HG02938 (cell line): ENCODE results near the gene POLR1D.

Source experiments
- ATAC-seq: cut with Tn5 transposase; IDR thresholded peaks from one replicate; pipeline ENCODE4 v1.9.1; 2021; ENCODE audit warnings: mild to moderate bottlenecking, moderate library complexity; ENCODE audit not compliant: unreplicated experiment

The POLR1D gene

DNA sequence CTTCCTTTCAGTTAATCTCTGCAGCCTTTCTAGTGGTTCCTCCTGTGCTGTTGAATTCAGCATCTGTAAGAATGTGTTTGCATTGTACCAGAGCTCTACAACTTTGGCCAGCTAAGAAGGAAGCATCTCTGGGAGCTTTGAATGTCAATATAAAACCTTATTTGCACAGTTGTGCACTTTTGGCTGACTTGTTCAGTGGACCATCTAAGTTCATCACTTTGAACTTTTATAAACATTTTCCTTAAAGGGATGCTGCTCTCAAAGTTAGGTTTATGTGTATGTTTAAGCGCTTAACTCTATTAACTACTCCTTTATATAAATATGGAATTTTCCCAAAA is 15.6 kb downstream of the POLR1D start:
- ATAC-seq, result no peak

DNA sequence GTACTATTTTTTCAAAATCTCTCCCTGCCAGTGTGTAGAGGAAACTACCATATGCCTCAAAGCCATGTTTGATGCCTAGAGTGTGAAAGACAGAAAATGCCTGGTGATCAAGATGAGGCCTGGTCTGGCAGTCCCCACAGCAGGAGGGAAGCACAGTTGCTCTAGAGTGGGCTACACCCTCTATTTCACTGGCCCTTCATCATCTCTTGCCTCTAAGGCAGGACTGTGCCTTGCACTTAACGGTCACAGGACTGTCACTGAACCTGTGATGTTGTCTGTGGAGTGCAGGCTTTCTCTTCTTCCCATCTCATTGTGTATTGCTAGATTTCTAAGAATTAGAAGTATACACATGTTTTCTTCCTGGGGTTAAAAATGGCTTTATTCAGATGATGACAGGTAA is 16.3 kb downstream of the POLR1D start:
- ATAC-seq, result no peak

DNA sequence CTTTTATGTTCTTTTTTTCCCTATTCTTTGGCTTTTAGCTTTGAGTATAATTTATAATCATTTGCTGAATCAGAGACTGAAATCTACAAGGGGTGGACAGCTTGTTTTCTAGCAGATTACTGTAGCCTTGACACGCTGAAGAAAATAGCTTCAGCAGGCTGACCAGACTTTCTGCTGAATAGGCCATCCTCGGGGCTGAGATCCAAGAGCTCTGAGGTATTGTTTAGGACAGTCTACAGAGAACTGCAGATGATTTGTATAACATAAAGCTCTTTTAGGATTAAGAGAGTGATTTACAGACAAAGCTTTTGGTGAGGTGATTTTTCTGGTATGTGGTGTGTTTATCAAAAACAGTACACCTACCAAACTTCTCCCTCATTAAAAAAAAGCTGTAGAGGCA is 16.8 kb downstream of the POLR1D start:
- ATAC-seq, result no peak

DNA sequence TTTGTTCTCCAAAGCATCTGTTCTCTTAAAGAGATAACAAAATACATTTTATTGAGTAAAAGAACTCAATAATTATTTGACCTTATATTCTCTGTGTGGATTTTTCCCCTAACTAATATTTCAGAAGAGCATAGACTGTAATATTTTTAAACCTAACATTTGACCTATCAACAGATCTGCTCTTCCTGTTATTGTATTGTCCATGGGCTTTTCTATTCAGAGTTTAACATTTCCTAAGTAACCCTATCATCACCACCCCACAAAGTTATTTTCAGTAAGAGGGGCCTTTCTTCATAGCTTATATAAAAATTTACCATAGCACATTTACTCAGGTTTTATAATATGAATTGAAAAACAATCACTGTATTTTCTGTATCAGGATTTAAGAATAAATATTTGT is 17.5 kb downstream of the POLR1D start:
- no peak for ATAC-seq

DNA sequence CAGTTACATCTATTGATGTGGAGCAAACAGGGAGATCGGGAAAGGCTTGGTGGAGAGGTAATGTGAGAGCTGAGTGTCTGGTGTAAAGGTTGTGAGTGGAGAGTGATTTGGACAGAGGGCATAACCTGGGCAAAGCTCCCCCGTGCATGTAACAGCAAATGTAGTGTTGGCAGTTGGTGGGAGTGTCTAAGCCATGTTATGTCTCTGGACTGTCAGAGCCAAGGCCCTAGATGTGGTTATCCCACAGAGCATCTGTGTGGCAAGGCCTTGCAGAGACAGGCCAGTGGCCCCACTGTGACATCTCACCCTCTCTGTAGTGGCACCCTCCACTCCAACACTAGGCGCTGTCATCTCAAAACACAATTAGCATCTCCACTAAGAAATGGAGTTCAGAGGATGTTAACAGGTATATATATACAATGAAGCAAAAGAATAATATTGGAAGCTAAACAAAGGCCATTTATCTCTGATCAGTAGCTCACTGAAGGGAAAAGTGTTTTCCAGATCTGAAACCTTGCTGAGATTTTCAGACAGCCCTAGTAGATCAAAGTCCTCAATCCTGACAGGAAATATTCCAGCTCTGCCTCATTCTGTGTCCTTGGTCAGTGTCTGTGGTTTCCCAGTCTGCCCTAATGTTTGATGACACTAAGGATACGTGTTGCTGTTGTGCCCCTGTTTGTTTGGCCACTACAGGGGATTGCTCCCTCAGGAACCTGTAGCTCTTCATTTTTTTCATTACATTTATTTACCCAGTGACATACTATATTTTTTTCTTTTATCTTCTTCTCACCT is 20.2 kb downstream of the POLR1D start:
- no peak for ATAC-seq

DNA sequence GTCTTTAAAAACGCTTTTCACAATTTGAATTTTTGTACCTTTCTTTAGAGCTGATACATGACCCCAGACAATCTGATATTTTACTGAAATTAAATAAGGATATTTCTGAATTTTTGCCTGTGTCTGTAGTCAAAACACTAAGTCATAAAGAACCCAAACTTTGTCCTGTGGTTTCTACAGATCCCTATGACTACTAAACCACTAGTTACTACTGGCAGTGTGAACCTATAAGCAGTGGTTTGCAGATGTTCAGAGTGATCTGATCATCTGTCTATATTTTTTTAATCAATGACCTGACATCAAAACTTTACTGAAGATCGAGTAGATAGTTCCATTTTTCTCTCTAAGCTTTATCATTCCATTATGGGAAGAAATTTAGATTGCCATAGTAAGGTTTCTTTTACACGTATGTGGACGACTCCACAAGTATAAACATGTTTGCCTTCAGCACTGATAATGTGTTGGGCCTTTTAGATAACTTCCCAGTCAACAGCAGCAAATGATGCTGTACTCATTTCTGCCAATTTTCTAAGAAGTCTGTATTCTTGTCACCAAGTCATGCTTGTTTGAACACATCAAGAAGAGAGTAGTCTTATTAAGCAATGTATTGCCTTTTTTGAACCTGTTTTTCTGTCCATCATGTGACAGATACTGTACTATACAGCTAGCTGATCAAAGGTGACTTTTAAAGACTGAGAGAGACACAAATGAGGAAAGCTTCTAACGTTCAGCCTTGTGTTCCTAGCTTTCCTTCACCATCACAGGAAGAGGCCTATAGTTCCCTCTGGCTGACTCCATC is 21.8 kb downstream of the POLR1D start:
- ATAC-seq, result no peak

DNA sequence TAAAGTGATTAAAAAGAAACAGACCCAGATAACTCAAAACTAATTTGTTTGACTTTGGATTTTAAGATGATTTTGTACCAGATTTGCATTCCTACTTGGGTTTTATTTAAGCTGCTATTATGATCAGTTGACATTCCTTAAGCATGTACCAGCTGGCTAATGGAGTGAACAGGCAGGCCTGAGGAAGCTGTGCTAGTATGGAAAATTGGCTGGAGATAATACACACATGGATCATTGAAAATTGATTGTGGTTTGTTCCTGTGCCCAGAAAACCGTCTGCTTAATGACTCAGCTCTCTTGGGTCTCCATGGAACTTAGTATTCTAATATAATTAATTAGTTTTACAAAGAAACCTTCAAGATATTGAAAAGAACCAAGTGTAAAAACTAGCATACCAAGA is 22.6 kb downstream of the POLR1D start:
- ATAC-seq, result no peak

DNA sequence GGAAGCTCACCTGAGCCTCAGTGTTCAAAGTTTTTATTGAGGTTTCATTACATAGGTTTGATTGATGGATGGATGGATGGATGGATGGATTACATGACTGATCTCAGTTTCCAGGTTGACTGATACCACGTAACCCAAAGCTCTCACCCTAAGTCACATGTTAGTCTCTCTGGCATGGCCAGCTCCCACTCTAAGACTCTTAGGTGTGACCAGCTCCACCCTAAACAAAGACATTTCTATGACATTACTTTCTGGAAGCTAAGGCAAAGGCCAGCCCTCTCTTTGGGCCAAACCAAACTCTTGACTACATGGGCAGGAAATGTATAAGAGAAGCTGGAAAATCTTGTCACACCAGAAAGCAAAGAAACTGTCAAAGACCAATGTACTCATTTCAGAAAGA is 28.6 kb downstream of the POLR1D start:
- no peak for ATAC-seq

DNA sequence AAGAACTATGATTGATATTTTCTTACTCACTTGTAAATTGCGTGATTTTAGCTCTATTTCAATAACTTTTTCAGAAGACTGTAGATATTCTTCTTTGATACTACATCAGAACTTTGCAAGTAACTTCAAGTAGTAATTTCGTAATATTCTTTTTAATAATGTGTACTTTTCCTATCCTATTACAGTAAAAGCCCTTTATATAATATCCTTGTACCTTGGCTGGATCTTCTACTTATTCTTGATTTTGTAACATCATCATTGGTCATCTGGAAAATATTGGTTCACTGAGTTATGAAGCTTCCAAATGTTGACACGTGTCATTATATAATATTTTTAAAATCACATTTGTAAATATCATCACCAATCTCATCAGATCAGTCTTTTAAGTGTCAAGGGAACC is 32.4 kb downstream of the POLR1D start:
- ATAC-seq, result no peak

DNA sequence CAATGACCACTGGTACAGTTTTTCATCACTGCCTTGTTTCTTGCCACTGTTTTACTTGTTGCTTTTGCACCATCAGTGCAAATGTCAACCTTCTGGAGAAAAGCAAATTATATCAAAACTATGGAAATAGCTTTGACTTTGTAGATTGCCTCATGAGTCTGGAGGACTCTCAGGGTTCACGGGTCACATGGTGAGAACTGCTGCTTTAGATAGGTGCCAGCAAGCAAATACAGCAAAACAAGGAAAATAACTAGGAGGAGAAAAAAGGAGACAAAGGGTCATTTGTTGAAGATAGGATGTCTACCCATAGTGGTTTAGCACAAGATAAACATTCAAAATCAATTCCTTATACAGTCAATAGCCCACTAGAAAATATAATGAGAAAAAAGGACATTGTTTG is 33.1 kb downstream of the POLR1D start:
- ATAC-seq, result no peak

DNA sequence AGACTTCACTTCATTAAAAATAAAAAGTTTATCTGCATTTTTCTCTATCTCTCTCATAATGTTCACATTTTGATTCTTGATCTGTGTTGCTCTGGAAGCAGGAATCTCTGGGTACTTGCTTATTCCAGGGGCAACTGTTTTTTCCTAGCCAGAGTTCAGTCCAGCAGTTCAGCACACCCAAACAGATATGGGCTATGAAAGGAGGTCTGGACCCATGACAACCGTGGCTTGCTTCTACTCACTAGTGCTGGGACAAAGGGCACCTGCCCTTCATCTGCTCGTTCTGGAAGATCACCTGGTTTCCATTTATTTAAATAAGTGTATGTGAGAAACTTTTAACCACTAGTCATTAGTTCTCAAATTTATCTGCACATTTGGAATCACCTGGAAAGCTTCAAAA is 36.0 kb downstream of the POLR1D start:
- no peak for ATAC-seq

DNA sequence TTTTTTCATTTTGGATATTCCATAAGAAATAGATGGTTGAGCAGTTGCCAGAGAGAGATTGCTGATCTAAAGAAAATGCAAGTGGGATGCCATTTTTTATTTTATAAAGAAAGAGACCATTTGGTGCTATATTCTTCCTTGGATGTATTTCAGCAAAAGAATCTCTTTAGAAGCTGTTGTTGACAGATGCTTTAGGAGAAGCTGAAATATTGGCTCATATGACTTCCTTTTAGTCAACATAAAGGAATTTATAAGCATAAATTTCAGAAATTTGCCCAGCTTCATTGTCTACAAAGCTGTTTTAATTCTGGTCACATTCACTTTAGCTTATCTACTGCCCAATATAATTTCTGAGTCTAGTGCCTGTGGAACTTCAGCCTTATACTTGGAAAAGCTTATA is 36.9 kb downstream of the POLR1D start:
- ATAC-seq, result no peak

DNA sequence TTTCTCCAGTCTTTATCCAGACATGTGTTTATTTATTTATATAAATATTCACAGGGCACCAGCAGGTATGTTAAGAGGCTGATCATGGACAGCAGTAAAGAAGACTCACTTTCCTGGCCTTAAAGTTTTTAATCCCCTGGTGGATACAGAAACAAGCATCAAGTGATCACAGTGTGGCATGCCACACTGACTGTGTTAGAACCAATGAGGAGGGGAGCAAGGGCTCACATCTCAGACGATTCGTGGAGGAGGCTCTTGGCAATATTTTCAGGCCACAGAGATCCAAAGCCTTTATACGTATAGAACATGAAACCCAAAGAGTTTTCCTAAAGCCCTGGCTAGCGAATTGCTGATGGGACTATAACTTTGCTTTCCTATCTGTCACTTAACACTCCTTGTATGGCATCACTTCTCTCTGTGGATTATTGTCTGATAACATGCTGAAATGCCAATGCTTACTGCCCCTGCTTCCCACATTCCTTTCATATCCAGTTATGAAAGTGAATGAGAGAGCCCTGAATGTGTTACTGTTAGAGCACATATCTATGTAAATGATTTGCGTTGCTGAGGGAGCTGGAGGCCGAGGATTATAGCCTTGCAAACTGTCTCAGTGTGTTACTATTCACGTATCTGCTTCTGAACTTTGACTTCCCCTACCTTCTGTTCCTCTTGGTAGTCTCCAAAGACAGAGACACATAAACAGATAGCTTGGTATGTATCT is 37.6 kb downstream of the POLR1D start:
- no peak for ATAC-seq

DNA sequence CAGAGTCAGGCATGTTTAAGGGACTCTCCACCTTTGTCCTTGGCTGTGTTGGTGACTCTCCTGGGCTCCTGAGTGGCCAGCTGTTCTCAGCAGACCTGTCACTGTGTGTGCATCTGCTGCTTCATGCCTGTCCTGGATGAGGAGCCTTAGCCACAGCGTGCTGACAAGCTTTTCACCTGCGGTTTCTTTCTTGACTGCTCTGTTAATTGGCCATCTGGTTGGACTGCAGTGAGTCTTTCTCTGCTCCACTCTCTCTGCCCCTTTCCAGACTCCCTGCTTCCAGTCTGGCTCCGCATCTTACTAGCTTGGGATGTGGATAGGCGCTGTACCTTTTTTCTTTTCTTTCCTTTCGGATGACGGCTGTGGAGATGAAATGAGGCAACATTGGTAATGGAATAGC is 38.8 kb downstream of the POLR1D start:
- ATAC-seq, result no peak

DNA sequence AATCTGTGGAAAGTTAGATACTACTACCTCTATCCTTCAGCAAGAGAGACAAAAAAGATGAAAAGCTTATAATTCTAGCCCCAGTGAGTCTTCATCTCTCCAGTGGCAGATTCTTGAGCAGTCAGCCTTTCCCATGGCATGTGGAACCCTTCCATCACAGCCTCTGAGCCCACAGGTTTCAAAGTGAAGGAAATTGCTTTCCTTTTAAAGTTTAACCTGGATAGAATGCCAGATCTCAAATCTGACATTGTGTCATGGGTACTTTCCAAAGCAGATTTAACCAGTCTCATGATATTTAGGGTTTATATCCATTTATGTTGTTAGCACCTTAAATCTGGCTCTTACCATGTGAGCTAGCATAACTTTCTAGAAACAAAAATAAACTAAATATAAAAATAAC is 39.3 kb downstream of the POLR1D start:
- ATAC-seq, result no peak

DNA sequence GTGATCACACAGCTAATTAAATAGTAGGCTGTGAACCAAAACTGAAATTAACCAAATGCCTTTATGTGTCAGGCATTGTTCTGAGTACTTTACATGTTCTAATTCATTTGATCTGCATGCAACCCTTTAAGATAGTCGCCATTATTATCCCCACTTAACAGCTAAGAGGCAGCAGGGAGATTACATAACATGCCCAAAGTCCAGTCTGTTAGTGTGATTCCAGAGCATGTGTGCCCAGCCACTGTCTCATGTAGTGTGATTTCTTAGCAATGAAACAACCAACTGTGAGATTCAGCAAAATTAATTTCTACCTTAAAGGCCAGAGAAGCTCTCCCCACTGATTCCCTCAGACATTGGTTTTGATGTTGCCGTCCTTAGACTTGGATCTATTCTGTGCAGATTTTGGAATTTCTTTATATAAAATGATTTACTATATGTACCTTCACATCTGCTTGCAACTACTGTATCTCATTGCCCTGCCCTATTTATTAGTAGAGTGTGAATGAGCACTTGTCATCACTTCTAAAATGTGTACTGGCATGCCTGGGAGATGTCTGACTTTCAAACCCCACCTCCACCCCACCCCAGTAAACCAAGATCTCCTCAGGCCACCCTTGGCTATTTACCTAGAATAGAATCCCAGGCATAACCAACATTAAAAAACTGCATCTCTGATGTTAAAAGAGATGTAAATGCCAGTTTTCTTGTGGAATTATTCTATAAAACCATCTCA is 41.2 kb downstream of the POLR1D start:
- ATAC-seq, result no peak

DNA sequence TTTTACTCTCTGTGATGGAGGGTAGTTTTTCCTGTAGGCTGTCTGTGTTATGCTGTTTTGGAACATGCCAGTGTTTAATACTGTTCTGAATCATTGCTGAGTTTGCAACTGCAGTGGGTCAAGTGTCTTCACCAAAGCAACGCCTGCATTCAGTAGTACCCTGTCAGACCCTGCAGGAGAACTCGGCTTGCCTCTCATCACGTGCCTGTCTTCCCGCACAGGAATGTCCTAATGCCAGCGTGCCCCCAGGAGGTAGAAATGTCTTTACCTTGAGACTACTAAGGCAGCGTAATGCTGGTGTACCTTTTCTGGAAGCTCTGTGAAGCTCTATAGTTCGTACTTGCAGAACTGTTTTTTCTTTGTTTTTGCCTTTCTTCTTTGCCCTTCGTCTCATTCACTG is 42.3 kb downstream of the POLR1D start:
- ATAC-seq, result no peak

DNA sequence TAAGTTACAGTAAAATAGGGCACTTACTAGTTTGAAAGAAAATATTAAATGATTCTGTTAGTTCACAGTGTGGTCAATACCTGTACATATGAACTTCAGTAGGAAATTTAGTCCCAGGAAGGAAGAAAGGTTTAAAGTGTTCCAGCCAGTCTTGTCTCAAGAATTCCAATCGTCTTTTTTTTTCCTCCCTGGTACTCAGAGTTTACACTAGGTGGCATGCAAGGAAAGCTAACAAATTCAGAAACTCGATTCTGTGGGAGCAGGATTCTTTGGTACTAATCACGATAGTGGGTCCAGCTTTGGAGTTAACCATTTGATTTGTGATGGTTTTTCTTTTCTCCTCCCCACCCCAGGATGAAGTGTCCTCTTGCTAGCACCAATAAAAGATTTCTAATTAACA is 43.6 kb downstream of the POLR1D start:
- ATAC-seq, result no peak

DNA sequence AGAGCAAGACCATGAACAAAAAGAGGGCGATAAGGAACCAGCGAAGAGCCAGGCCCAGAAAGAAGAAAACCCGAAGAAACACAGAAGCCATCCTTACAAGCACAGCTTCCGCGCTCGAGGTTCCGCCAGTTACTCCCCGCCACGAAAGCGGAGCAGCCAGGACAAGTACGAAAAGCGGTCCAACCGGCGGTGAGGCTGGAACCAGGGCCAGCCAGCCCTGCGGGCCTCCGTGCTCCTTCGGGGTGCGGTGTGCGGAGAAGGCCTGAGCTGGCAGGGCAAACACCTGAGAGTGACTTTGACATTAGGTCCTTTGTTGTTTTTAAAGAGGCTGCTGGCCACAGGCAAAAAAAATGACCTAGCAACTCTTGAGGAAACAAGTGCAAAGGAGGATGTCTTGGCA is 44.1 kb downstream of the POLR1D start:
- no peak for ATAC-seq

DNA sequence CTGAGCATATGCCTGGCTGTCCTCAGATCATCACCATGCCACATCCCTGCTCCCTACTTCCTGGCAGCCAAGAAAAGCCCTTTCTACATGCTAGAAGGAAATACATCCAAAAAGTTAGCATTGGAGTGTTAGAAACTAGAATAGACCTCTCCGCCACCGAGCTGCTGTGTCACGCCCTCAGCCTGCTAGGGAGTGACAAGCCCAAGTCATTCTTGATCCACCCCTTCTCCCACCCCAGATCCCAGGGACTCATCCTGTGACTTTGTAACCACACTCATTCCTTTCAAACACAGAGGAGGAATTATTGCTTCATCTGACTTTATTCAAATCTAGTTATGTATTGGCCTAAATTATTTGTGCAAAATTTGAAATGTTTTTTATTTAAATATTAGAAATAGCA is 45.3 kb downstream of the POLR1D start:
- ATAC-seq, result no peak

DNA sequence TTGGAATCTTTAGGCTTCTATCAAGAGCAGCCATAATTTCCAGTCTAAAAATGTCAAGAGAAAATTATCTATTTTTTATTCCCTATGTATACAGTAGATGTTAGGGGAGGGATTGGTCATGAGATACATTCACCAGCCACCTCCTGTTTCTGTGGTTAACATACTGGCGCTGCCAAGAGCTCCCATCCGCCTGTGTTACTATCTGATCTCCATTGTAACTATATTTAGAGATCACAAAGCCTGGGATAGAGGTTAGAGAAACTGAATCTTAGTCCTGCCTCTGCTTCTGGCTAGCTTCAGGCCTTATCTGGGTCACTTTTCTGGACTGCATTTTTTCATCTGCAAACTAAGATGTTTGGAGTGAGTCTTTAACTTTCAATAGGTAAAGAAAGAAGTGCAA is 46.3 kb downstream of the POLR1D start:
- no peak for ATAC-seq
